Right lobe of liver (tissue), 6 donors: Measurements from ENCODE around the gene OR4E1. TPM values are rescaled to one million over a fixed set of nuclear protein-coding genes. Genes with fewer than 3 reads are reported as not detected.
"Not testable (repeated sequence)": the region's sequence is repeated elsewhere in the genome, so short reads cannot be mapped to it uniquely, and the experiment has no call there.

ENCODE experiments used
- ATAC-seq, 4 donors: fragments of 200-7000 bp; cut with Tn5 transposase; one replicate each; pipeline ENCODE4 v1.9.1; 2020; ENCODE audit warnings: mild to moderate bottlenecking in 4 of 4, moderate library complexity in 4 of 4
- DNase-seq, 3 donors: peaks; one replicate each; pipeline ENCODE4 v3.0.0-alpha.2; 2020
- H3K27ac ChIP-seq, 3 donors: fragments of 200-600 bp; one replicate each; pipeline ENCODE4 v1.8.0; 2022
- H3K27me3 ChIP-seq, 2 donors: fragments of 200-600 bp; one replicate each; pipeline ENCODE4 v1.8.0; 2022
- H3K36me3 ChIP-seq, 4 donors: fragments of 200-600 bp; sonication (generic) in 1 of 4; one replicate each; pipeline versions ENCODE4 v1.5.1 to v1.8.0; 2017 to 2022; ENCODE audit warnings: control low read depth in 1 of 4
- H3K4me1 ChIP-seq, 4 donors: fragments of 200-600 bp; sonication (generic) in 1 of 4; one replicate each; pipeline versions ENCODE4 v1.5.1 to v1.8.0; 2017 to 2022; ENCODE audit warnings: control low read depth in 1 of 4
- H3K4me3 ChIP-seq, 3 donors: fragments of 200-600 bp; one replicate each; pipeline ENCODE4 v1.8.0; 2022
- H3K9me3 ChIP-seq, 4 donors: fragments of 200-600 bp; sonication (generic) in 1 of 4; one replicate each; pipeline versions ENCODE4 v1.5.1 to v1.8.0; 2017 to 2022; ENCODE audit warnings: control low read depth in 1 of 4
- CTCF ChIP-seq, 4 donors: fragments of 200-600 bp in 3 of 4; fragments of 450-650 bp in 1 of 4; IDR thresholded peaks; one replicate each; pipeline versions ENCODE4 v1.5.1 to v1.8.0; 2016 to 2022; ENCODE audit warnings: antibody characterized with exemption in 4 of 4, mild to moderate bottlenecking in 2 of 4
- POLR2A ChIP-seq: fragments of 450-650 bp; IDR thresholded peaks from one replicate; pipeline ENCODE4 v1.6.1; 2017; ENCODE audit warnings: antibody characterized with exemption, mild to moderate bottlenecking
- WGBS: methylation state at CpG from one replicate; pipeline ENCODE4 v1.1.6; 2018; ENCODE audit warnings: low coverage, low lambda C conversion rate; ENCODE audit not compliant: insufficient coverage; ENCODE audit errors: missing lambda C conversion rate; 5-methylcytosine and 5-hydroxymethylcytosine counted together
- intact Hi-C, 2 donors: fragments of 100-400 bp; cut with DNase I; formaldehyde crosslinking; loops; one replicate each; pipeline versions ENCODE4 v1.11.2 to v1.14.1; 2022
- small RNA-seq, 2 experiments: library from RNA; depleted of rRNA; stranded (forward); fragments of <200 nt; gene quantifications; one replicate each; pipeline ENCODE3, GENCODE V24; 2016
- total RNA-seq, 6 experiments: library from RNA; depleted of rRNA in 2 of 6; stranded (reverse); fragments of >200 nt in 2 of 6; fragmentation: NEBNext Ultra II Directional in 3 of 6; extraction: Animal tissue kit (Norgen Biotek cat#: 25700) in 3 of 6; gene quantifications; one replicate each; pipeline versions ENCODE4 v1.1.0 to v1.2.4, GENCODE V29; 2016 to 2023
- donor health status: DM: no; HTN: yes; CAD: no.
- donor health status: DM: no; HTN: no; CAD: no.
- donor health status: DM: no; HTN: no; CAD: no.
- donor health status: DM: no; HTN: yes; CAD: no.
- donor health status: DM: no; HTN: yes; CAD: no.

The OR4E1 gene
- total RNA-seq, 6 experiments from 2014 or later: not detected

GRCh38 chr14:21631084-21631483 lies 42.5 kb downstream of the OR4E1 start:
- Histone ChIP-seq H3K9me3 (no peaks in the 10 kb centered on the region), H3K4me1 (no peaks in the 10 kb centered on the region), H3K27ac (no peak overlapping the region), H3K4me3 (no peak overlapping the region), H3K27me3 (no peaks in the 10 kb centered on the region), H3K36me3 (no peaks in the 10 kb centered on the region)
- ATAC-seq: no peak
- TF ChIP-seq POLR2A (no peak), CTCF (IDR thresholded peaks at IDR 0.05) (no peak)
- intact Hi-C loops: no loop called here
- DNase-seq: no peak
- 18% methylated on average over 3 of the region's 3 CpGs for WGBS

GRCh38 chr14:21630503-21630902 lies 43.1 kb downstream of the OR4E1 start:
- H3K27ac ChIP-seq, DNase-seq, H3K4me1 ChIP-seq, ATAC-seq, intact Hi-C loops, H3K4me3 ChIP-seq, H3K36me3 ChIP-seq, H3K9me3 ChIP-seq, H3K27me3 ChIP-seq: not testable (repeated sequence)
- 44% methylated on average over 1 of the region's 1 CpG for WGBS

- no peak for ATAC-seq
- 25% methylated on average over 2 of the region's 3 CpGs for WGBS
Measured at GRCh38 chr14:21626491-21627230, 47.0 kb downstream of the OR4E1 start.

More at GRCh38 chr14:21626491-21627230, 47.0 kb downstream of the OR4E1 start:
- Histone ChIP-seq H3K27me3 (no peaks in the 10 kb centered on the region), H3K36me3 (no peaks in the 10 kb centered on the region), H3K9me3 (no peaks in the 10 kb centered on the region), H3K27ac (no peak overlapping the region), H3K4me3 (no peak overlapping the region), H3K4me1 (no peaks in the 10 kb centered on the region)
- intact Hi-C loops: no loop called here
- DNase-seq: no peak
- no peak for TF ChIP-seq POLR2A
- no peak for TF ChIP-seq CTCF (IDR thresholded peaks at IDR 0.05)

Small RNAs within 50 kb of the gene (small RNA-seq; reads per million reads assigned to genes)
- gene AC243972.3: 0 reads per million in 2 experiments

Other genes starting within 250 kb of the OR4E1 start
- gene CHD8, start 217.7 kb downstream of the OR4E1 start, total RNA-seq: 10 to 100 TPM; 20.5 to 28.3 (median 24.8) TPM
- gene RAB2B, start 196.9 kb downstream of the OR4E1 start, total RNA-seq: 1 to 10 TPM; 6.8 to 9.4 (median 8.0) TPM
- 10 to 100 TPM; 19.9 to 37.0 (median 33.3) TPM for gene TOX4, start 196.6 kb downstream of the OR4E1 start, total RNA-seq
- gene METTL3, start 162.5 kb downstream of the OR4E1 start, total RNA-seq: 10 to 100 TPM; 14.7 to 26.7 (median 18.4) TPM
- gene SALL2, start 147.5 kb downstream of the OR4E1 start, total RNA-seq: 1 to 10 TPM in 2 of 6 experiments, under 1 TPM in 4; 0.40 to 2.9 (median 0.69) TPM
- not detected for gene OR10G3, start 93.7 kb downstream of the OR4E1 start, total RNA-seq
- gene OR10G2, start 38.9 kb downstream of the OR4E1 start, total RNA-seq: not detected
- not detected for gene OR4E2, start 20.0 kb downstream of the OR4E1 start, total RNA-seq